Hindlimb muscle (tissue), 1 donor: ENCODE data around the gene CD46. TPM values are rescaled to one million over a fixed set of nuclear protein-coding genes. Genes with fewer than 3 reads are reported as not detected.

Source experiments
- DNase-seq: peaks from one replicate; pipeline ENCODE4 v3.0.0-alpha.2; 2013
- polyA plus RNA-seq: library from polyadenylated mRNA; unstranded; fragments of 120-200 nt; gene quantifications from one replicate; pipeline ENCODE4 v1.2.1, GENCODE V29; 2013; ENCODE audit not compliant: insufficient read length

CD46 gene
- polyA plus RNA-seq, 1 donor, result 74.1 TPM

DNA sequence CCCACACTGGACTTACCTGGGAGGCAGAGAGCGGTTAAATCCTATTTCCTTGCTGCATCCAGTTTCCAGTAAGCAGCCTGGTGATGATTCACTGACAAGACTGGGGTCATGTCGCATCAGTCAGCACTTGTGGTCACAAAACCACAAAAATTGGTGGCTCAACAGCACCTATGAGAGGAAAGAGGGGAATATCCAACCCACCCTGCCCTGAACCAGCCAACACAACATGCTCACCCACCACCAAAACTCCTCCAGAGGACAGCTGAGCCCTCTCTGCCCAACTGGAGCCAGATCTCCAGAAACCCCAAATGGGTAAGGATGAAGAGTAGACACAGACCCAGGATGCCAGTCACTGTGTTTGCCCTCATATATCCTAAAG, 64.0 kb downstream of the CD46 start:
- no peak for DNase-seq

DNA sequence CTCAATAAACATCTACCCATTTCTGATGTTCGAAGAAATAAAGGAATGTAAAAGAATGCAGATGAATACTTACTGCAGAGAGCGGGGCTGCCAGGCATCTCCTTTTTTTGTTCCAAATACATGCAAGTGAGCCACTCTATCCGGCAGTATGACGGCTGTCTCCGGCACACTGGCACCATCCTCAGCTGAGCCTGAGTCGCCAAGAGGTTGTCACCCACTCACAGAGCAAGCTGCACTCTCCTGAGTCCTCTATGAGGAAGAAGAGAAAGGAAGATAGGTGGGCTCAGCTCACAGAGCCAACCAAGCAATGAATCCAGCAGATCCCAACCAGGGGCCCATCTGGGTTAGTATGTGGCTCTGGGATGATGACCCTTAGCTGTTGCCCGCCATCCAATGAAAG, 65.3 kb downstream of the CD46 start:
- DNase-seq, result no peak

DNA sequence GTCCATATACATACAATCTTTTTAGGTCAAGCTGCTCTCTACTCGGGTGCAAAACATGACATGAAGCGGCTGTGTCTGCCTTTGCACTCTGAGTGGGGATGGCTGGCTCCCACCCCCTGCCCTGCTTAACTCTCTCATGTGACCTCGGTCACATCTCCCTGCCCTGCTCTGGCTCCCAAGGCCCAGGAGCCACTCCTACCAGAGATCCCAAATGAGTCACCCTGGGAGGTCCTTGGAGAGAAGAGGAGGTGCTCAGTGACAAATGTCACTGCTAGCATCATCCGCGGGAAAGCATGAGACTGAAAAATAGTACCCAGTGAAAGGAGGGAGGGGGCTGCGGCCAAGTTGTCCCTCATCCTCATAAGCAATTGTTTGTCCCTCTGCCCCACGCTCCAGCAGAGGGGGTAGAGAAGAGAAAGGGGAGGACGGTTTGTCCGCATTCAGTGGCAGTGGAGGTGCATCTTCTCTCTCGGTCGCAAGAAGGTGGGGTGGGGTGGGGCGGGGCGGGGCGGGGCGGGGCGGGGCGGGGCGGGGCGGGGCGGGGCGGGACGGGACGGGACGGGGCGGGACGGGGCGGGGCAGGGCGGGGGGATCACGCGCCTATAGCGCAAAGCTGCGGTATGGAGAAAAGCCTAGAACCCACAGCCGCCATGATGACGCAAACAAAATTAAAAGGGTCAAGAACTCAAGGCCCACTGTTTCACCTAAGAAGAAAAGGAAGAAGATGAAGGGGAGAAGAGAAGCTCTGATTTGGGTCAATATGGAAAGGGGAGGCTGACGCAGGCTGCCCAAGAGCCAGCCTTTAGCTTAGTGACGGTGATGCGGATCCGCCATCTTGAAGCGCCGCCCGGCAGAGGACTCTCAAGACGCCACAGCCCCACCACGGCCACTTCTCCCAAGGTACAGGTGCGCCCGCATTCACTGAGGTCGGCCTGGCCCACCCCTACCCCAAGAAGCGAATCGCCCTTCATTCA, 66.2 kb downstream of the CD46 start:
- no peak for DNase-seq

DNA sequence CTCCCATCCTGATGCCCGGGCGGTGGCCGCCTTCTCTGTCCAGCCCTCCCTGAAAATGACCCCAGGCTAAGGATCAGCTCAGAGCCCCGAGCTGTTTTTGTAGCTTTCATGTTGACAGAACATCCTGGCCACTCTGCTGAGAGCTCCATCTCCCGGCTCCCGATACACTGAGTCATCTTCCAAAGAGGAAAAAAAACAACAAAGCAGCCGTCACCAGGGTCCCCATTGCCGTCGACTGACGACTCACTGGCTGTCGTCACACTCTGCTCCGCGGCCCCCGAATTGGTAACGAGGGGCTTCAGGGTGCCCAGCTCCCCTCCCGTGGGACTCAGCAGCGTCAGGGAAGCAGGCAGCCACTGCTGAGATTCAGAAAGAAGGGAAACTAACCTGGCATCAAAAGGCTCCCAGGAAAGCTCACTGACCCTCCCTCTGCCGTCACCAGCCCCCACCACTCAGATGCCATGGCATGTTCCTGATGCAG, 67.2 kb downstream of the CD46 start:
- DNase-seq, result no peak

DNA sequence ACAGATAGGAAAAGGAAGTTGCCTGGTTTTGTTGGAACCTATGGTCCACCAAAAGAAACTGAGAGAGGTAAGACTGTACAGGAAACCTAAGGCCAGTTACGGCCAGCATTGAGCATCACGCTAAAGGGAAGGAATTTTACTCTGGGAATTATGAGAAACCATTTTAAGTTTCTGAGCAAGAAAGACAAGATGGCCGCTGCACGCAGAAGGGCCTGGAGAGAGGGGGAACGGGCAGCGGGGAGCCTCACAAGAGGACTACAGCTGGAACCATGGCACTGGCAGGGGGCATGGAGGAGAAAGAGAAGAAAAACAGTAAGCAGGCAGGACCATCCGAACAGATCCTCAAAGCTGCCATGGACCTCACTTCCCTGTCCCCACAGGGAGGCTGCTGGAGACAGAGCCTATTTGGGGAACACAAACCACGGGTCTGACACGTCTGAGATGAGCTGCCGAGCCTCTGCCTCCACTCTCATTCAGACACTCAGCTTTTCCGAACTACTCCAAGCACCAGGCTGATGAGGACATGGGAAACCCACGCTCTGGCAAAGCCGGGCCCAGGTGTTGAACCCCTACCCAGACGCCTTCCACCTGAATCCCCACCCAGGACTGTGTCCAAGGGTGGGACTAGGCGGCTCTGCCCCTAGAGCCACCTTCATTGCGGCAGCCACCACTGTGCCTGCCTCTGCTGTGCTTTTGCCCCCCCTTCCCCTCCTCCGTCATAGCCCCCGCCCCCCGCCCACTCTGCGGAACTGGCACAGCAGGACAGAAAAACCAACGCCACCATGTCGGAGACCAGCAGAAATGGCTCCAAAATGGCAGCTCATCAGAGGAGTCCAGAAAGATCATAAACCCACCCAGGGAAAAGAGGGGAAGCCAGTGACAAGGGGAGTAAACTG, 69.0 kb downstream of the CD46 start:
- DNase-seq, result no peak

DNA sequence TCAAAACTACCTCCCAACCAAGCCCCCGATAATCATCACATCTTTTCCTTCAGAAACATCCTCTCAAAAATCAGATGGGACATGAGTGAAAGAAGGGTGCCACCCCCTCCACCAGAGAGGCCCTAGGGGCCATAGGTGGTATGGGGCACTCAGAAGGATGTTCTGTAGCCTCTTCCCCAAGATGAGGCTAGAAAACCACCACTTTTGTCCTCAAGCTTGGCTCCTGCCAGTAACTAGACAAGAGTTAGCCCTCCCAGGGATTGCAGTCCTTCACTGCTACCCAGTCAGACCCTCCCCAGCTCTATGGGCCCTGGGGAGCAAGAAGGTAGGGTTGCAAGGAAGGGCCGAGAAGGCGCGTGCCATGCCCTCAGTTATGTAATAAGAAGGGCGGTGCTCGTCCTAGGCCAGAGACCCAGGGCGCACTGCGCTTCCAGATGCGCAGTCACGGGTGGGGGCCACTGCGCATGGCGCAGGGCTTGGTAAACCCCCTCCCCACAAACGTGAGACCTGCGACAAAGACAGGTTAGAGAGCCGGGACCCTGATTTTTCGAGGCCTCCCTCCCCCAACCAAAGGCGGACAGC, 69.7 kb downstream of the CD46 start:
- DNase-seq, result no peak

DNA sequence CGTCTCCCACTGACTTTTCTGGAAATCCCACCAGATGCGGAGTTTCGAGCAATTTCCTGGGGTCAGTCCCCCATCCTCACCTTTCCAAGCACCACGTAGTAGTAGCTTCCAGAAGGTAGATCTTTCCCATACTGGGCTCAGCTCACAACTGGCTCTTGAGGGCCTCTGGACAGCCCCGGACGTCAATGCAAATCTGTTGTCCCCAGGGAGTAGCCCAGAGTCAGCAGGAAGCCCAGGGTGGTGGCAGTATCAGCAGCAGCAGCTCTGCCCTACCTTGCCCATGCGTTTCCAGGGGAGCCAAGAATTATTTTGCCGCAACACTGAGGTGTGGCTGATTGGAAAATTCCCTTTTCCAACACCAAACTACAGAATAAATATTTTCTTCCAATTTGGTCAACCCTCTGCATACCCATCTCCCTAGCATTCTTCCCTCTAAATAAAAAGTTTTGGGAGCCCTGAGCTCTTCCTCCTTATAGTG, 70.3 kb downstream of the CD46 start:
- no peak for DNase-seq

DNA sequence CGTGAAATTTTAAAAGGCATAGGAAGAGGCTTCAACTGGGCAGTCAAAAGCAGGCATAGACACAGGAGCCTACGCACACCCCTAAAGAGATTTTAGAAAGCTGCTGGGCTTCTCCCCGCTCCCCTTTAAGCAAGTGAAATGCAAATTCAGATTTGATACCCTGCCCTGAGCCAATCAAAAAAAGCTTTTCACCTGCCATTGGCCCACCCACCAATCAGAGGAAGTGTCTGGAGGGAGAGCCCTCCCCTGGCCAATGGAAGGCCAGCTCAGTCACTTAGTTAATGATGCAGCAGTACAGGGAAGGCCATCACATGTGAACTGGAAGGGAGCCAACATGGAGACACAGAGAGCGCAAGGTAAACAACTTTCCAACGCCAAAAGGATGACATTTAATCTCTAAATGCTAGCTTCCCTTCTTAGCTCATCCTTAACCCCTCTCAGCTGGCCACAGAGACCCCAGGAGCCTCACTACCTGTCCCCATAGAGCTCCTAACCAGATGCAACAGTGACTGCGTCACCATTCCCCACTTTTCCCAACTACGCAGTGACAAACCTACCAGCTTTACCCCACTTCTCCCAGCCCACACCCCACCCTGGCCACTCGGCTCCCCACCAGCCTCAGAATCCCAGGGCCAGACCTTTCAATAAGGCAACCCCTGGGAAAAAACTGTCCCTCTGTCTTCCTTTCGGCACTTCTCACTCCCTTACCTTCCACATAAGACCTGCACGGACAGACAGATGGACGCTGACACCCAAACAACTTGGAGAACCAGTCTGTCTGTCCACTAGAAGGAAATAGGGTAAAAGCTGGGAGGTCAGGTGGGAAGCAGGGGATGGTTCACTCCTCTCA, 71.0 kb downstream of the CD46 start:
- no peak for DNase-seq

DNA sequence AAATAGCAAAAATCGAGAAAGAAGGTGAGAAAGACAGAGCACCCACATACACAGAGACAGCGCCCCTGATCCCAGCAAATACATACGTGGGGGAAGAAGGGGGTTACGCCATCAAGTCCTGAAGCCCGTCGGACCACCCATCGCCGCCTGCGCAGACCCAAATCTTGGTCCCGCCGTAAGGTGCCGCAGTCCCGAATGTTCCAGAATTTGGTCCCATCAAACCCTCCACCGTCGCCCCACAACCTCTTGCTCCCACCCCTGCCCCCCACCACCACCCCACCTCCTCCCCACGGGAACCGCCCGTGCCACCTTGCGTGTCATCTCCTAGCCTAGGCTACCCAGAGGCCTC, 71.7 kb downstream of the CD46 start:
- no peak for DNase-seq

DNA sequence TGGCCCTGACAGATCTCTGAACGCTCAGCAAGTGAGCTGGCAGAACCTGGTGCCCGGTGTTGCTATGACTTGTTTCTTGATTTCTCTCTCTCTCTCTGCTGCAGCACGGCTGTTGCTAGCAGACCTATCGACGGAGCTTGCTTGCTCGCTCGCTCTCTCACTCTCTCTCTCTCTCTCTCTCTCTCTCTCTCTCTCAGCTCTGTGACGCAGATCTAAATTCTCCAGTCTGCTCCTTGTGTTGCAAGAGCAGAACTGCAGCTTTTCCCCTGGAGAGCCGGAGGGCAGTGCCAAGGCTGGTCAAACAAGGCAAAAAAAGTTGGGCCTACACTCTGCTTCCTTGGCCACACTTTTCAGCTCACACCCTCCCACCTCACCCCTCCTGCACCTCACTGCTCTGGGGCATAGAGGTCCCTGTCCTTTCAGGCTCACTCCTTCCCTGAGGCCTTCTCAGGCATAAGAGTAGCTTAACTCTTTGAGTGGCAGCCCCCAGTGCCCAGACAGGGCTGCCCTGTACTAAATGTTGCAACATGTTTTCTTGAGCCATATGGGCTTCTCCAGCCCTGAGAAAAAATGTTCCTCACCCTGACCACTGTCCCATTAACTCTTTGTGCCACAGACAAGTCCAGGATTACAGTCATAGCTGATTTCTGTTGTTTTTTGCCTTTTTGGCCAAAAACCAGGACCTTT, 72.2 kb downstream of the CD46 start:
- DNase-seq, result peak; percentile 61

DNA sequence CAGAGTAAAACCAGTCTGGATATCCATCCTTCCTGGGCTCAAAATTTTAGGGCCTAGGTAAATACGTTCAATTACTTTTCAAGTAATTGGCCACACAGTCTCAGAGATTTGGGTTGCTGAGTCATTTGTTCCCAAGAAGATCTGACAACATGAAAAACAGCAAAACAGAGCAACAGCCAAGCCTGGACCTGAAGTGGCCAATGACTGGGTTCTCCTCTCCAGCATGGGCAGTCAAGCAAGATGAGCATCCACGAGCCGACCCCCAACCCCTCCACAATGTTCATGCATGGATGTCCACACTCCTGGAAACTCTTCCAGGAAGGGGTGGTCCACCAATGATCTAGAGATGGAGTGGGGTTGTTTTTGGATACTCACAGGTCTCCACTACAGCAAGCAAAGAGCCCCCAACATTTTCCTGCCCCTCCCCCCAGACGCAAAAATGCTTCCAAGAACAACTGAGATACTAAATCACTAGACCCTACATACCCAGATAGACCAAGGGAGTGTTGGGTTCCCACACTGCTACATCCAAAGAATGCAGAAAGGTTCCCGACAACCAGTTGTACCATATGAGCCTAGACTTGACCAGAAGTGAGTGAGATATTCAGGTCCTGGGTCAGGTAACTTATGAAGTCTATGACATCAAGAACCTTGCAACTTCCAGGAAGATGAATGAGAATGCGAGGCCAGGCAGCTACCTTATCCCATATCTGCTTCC, 73.0 kb downstream of the CD46 start:
- DNase-seq, result no peak

DNA sequence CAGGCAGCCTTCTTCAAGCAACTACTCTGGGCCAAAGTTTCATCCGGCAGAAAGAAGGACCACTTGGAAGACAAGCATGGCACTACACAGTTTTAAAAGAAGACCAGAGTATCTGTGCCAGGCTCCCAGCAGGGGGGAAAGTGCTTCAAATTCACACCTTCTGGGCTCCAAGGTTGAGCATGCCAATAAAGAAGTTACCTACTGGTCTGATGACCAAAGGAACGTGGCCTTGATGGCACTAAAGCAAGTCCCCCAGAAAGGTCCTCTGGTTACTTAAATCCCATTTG, 73.5 kb downstream of the CD46 start:
- no peak for DNase-seq

DNA sequence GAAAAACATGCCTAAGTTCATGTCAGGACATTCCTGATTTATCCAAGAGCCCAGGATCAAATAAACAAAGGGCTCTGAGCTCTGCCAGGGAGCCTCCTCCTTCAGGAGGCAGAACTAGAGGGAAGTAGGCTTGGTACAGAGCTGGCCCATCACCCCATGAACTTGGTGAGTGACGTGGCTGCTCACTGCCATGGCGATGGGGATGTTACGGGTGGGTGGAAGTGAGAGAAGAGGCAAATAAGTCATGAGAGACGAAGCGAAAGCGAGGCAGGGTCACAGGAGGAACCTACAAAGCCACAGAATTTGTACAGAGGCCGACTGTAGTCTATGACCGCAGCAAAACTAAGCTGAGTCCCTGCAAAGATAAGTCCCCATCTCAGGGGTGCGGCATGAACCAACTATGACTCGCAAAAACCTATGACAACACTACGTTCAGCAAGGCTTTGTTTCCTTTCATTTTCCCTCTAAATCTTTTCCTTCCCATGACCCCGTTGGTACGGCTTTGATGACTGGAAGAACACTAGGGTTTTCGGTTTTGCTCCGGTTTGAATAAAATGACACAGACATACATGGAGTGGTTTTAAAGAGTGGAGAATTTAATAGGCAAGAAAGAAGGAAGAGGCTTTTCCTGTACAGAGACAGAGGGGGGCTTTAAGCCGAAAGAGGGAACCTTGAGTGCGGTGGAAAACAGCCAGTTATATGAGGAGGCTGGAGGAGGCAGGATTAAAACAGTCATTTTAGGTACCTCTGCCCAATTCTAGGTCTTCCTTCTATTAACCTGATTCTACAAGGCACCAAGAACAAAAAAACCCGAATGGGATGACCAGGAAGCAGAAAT, 74.1 kb downstream of the CD46 start:
- peak; percentile 34 for DNase-seq

DNA sequence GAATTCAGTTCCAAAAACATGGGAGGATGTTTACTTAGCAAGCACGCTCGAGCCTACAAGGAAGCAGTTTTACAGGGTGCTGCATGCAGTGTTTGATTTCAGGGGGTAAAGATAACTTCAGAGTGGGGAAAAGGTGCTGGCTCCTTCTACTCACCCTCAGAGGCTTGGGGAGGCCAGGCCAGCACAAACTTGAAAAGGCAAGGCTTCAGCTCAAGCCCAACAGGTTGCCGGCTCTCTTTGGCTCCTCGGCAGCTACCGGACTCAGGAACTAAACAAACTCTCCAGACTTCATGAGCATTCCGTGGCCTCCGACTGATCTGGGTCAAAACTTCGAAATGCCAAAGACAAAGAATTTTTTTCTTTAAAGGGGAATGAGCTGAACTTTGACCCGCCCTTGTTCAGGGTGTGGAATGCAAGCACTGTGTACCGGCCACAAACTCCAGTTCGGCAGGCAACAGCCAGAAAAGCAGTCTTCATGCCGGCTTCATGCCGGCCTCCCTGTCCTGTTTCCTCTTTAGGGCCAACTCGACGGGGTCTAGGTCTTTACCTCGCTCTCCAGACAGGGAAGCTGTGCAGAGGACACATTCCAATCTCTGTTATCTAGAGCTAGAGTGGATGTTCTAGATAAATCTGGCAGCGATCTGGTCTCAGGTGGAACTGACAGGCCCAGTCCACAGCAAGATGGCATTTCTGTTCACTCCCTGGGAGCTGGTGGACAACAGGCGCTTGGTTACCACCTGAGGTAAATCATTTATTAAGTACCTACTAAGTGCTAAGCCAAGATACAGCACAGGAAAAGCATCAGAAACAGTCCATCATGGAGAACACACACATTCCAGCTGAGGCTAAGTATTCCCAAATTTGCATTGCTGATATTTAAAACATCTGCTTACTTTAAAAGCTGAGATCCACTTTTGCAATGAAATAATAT, 75.0 kb downstream of the CD46 start:
- DNase-seq, result no peak

DNA sequence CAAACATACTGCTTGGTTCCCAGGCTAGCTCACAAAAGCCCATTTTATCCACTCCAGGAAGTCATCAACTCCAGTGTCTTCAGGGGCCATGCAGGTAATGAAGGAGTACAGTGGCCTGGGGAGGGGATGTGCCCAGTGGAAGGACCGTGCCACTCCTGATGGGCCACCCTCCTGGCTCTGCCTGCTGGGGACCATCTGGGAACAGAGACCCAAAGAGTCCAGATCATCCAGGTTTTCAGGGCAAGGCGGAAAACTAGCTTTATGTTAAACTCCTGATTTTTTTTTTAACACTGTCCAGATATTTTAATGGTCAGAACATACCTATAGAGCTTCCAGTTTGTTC, 75.6 kb downstream of the CD46 start:
- DNase-seq, result no peak

DNA sequence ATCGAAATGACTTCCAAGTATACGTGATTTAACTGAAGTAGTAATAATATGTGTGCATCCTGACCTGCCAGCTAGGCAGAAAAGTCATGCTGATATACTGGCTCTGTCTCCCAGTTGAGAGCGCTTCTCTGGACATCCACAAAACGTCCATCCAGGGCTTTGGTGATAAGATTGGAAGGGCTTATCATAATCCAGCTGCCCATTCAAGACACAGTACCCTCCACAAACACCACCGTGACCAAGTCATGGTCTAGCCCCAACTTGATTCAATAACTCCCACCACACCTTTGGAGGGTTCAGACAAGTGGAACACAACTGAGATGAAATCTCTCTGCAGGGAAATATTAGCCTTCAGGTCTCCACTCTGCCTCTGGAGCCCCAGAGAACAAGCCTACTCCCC, 76.2 kb downstream of the CD46 start:
- DNase-seq, result no peak

DNA sequence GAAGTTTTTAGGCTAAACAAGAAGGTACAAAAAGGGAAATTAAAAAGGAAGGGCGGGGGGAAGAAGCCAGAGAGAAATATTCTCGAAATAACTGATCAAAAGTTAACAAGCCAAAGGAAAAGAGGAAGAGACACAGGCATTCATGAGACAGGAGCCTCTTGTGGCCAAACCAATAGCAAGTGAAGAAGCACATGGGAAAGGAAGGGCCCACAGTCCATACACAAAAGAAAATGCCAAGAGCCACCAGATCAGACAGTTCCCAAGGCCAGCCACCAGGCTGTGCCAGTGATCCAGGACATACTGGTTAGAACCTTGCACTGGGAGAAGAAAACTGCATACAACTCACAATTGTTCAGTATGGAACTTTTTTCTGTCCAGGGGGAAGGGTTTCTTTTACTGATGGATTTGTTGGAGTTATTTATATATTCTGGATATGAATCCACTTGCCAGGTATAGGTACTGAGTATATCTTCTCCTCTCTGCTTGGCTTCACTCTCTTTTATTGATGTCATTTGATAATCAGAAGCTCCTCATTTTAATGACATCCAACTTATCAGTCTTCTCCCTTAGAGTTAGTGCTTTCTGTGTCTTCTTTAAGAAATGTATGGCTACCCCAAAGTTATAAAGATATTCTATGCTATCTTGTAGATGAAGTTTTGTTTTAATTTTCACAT, 76.8 kb downstream of the CD46 start:
- DNase-seq, result peak; percentile 54

DNA sequence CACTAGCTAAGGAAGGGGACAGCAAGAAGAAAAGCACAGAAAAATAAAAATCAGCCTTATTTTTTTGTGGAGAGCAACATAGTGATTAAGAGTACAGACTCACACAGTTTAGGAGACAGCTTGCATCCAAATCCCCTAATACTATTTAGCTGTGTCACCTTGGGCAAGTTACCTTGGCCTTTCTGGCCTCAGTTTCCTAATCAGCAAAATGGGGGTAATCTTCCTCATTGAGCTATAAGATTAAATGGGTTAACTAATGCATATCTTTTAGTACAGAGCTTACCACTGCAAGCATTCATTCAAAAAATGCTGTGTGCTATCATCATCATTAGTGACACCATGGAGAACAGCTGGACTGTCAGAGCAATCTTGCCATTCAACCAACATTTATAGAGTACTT, 77.7 kb downstream of the CD46 start:
- DNase-seq, result no peak
